H1 (cell line): ENCODE measurements around the gene WIPI1. TPM values are rescaled to one million over a fixed set of nuclear protein-coding genes. Genes with fewer than 3 reads are reported as not detected.

Source experiments
- CTCF ChIA-PET: fragments of 300-600 bp; sonication (Branson Sonifier 250); formaldehyde crosslinking; loops from one replicate; lab custom pipeline; 2021; ENCODE audit not compliant: partially characterized antibody; lab: Charles Lee
- POLR2A ChIA-PET: fragments of 300-600 bp; sonication (Branson Sonifier 250); formaldehyde crosslinking; loops from one replicate; lab custom pipeline; 2021; ENCODE audit warnings: inconsistent platforms; ENCODE audit not compliant: partially characterized antibody; lab: Charles Lee
- DNase-seq, 2 experiments: peaks; one replicate each; pipeline versions ENCODE4 v3.0.0 to v3.0.0-alpha.2; 2010 to 2022; ENCODE audit warnings: low spot score in 2 of 2, low read depth in 1 of 2, mixed read lengths in 1 of 2
- FAIRE-seq: peaks from 2 replicates; lab custom pipeline; 2011; peaks lifted over from hg19 to GRCh38; lab: Jason Lieb, UNC
- H2AFZ ChIP-seq: 2 replicates; pipeline ENCODE4 v1.8.1; 2012; ENCODE audit warnings: low read length, inconsistent platforms
- H2AK5ac ChIP-seq: 2 replicates; pipeline ENCODE4 v1.6.1; 2013; ENCODE audit warnings: low read depth, low read length
- H2BK120ac ChIP-seq: replicated peaks from 2 replicates; pipeline ENCODE3; 2013; ENCODE audit warnings: low read depth, low read length, inconsistent platforms
- H2BK12ac ChIP-seq: 2 replicates; pipeline ENCODE4 v1.6.1; 2013; ENCODE audit warnings: low read depth, low read length
- H2BK15ac ChIP-seq: 2 replicates; pipeline ENCODE4 v1.6.1; 2013; ENCODE audit warnings: low read length
- H2BK20ac ChIP-seq: 2 replicates; pipeline ENCODE4 v1.6.1; 2013; ENCODE audit warnings: low read length
- H2BK5ac ChIP-seq: 2 replicates; pipeline ENCODE4 v1.6.1; 2013; ENCODE audit warnings: low read depth, low read length
- H3K14ac ChIP-seq: 2 replicates; pipeline ENCODE4 v1.6.1; 2013; ENCODE audit warnings: inconsistent platforms; ENCODE audit not compliant: insufficient read length
- H3K18ac ChIP-seq: 2 replicates; pipeline ENCODE4 v1.6.1; 2013; ENCODE audit warnings: low read length; ENCODE audit errors: extremely low read depth
- H3K23ac ChIP-seq: 2 replicates; pipeline ENCODE4 v1.6.1; 2013; ENCODE audit warnings: inconsistent platforms; ENCODE audit not compliant: insufficient read length
- H3K23me2 ChIP-seq: 2 replicates; pipeline ENCODE4 v1.6.1; 2013; ENCODE audit warnings: low read depth, low read length
- H3K27ac ChIP-seq: 2 replicates; pipeline ENCODE4 v1.6.1; 2011; ENCODE audit warnings: low read depth, low read length, inconsistent platforms
- H3K27me3 ChIP-seq, 4 experiments: replicated peaks in 1 of 4; 1 replicate in 1 of 4; 2 replicates in 3 of 4; pipeline versions ENCODE4 v1.6.1 to v1.8.1; 2011 to 2013; ENCODE audit warnings: low read length in 3 of 4, mild to moderate bottlenecking in 3 of 4, inconsistent platforms in 2 of 4, mixed read lengths in 2 of 4, moderate library complexity in 1 of 4; ENCODE audit not compliant: control insufficient read depth in 3 of 4, insufficient read depth in 3 of 4; ENCODE audit errors: extremely low read depth in 1 of 4
- H3K36me3 ChIP-seq, 4 experiments: 2 replicates each; pipeline versions ENCODE4 v1.6.1 to v1.8.1; 2011 to 2013; ENCODE audit warnings: mild to moderate bottlenecking in 4 of 4, low read length in 3 of 4, moderate library complexity in 2 of 4, control low read depth in 1 of 4, inconsistent platforms in 1 of 4; ENCODE audit not compliant: insufficient read depth in 4 of 4, control insufficient read depth in 2 of 4
- H3K4ac ChIP-seq: replicated peaks from 2 replicates; pipeline ENCODE3; 2013; ENCODE audit warnings: low read length, low read depth, mixed read lengths, inconsistent platforms; ENCODE audit not compliant: insufficient read length
- H3K4me1 ChIP-seq, 4 experiments: replicated peaks in 1 of 4; 1 replicate in 1 of 4; 2 replicates in 3 of 4; pipeline versions ENCODE4 v1.6.1 to v1.8.1; 2011 to 2013; ENCODE audit warnings: low read length in 3 of 4, inconsistent platforms in 2 of 4, mixed read lengths in 1 of 4; ENCODE audit not compliant: insufficient read depth in 4 of 4, control insufficient read depth in 3 of 4
- H3K4me2 ChIP-seq, 2 experiments: 2 replicates each; pipeline versions ENCODE4 v1.6.1 to v1.8.1; 2011 to 2013; ENCODE audit warnings: low read depth in 2 of 2, low read length in 2 of 2, control low read depth in 1 of 2, inconsistent platforms in 1 of 2, mild to moderate bottlenecking in 1 of 2; ENCODE audit not compliant: insufficient read depth in 1 of 2
- H3K4me3 ChIP-seq, 4 experiments: fragments of 200-600, 300-600 bp in 1 of 4; sonication (generic), shearing (Covaris generic), sonication (Bioruptor Twin) in 1 of 4; 2 replicates each; pipeline versions ENCODE4 v1.5.1 to v1.8.1; 2011 to 2016; ENCODE audit warnings: low read length in 4 of 4, low read depth in 3 of 4, control low read depth in 2 of 4, inconsistent platforms in 2 of 4, mild to moderate bottlenecking in 2 of 4, mixed read lengths in 1 of 4, moderate library complexity in 1 of 4; ENCODE audit not compliant: insufficient read depth in 2 of 4; ENCODE audit errors: extremely low read depth in 1 of 4
- H3K56ac ChIP-seq: replicated peaks from 2 replicates; pipeline ENCODE3; 2013; ENCODE audit warnings: low read depth, mild to moderate bottlenecking, mixed read lengths, low read length, inconsistent platforms; ENCODE audit not compliant: insufficient read length
- H3K79me1 ChIP-seq: 2 replicates; pipeline ENCODE4 v1.6.1; 2013; ENCODE audit warnings: low read depth, low read length, control low read depth
- H3K79me2 ChIP-seq, 2 experiments: 2 replicates each; pipeline versions ENCODE4 v1.6.1 to v1.8.1; 2012 to 2013; ENCODE audit warnings: low read length in 2 of 2, mild to moderate bottlenecking in 2 of 2, inconsistent platforms in 1 of 2; ENCODE audit not compliant: insufficient read depth in 2 of 2, control insufficient read depth in 1 of 2
- H3K9ac ChIP-seq, 4 experiments: replicated peaks in 1 of 4; 1 replicate in 1 of 4; 2 replicates in 3 of 4; pipeline versions ENCODE4 v1.6.1 to v1.8.1; 2011 to 2013; ENCODE audit warnings: low read depth in 3 of 4, low read length in 3 of 4, control low read depth in 2 of 4, mild to moderate bottlenecking in 2 of 4, moderate library complexity in 2 of 4, inconsistent platforms in 1 of 4; ENCODE audit errors: extremely low read depth in 1 of 4
- H3K9me3 ChIP-seq, 2 experiments: 2 replicates each; pipeline versions ENCODE4 v1.6.1 to v1.8.1; 2012 to 2013; ENCODE audit warnings: mild to moderate bottlenecking in 2 of 2, moderate library complexity in 2 of 2, control low read depth in 1 of 2, inconsistent platforms in 1 of 2, low read depth in 1 of 2, low read length in 1 of 2, mixed read lengths in 1 of 2; ENCODE audit not compliant: insufficient read depth in 2 of 2
- H4K20me1 ChIP-seq, 2 experiments: replicated peaks in 1 of 2; 2 replicates each; pipeline versions ENCODE3 to v1.8.1; 2011 to 2013; ENCODE audit warnings: inconsistent platforms in 2 of 2, low read length in 2 of 2, mild to moderate bottlenecking in 1 of 2; ENCODE audit not compliant: insufficient read depth in 2 of 2, control insufficient read depth in 1 of 2
- H4K5ac ChIP-seq: 2 replicates; pipeline ENCODE4 v1.6.1; 2013; ENCODE audit warnings: low read length, low read depth, mixed read lengths, inconsistent platforms; ENCODE audit not compliant: insufficient read length
- H4K8ac ChIP-seq: 2 replicates; pipeline ENCODE4 v1.8.0; 2013; ENCODE audit warnings: mild to moderate bottlenecking, moderate library complexity, low read length, inconsistent platforms; ENCODE audit not compliant: insufficient read depth; ENCODE audit errors: extremely low read depth
- H4K91ac ChIP-seq: replicated peaks from 2 replicates; pipeline ENCODE3; 2013; ENCODE audit warnings: low read length, mixed read lengths, inconsistent platforms; ENCODE audit not compliant: insufficient read length
- HDAC2 ChIP-seq, 2 experiments: fragments of 300-600 bp in 1 of 2; sonication (generic) in 1 of 2; IDR thresholded peaks; 2 replicates each; pipeline ENCODE4 v1.6.1; 2011 to 2012; ENCODE audit warnings: low read depth in 2 of 2, low read length in 2 of 2, mild to moderate bottlenecking in 2 of 2, moderate library complexity in 2 of 2, borderline replicate concordance in 1 of 2, inconsistent platforms in 1 of 2
- MAFK ChIP-seq: IDR thresholded peaks from 2 replicates; pipeline ENCODE4 v1.6.1; 2012; ENCODE audit warnings: low read depth, mild to moderate bottlenecking, improper control_type of control experiment, low read length
- WGBS, 2 experiments: shearing (Covaris generic) in 1 of 2; methylation state at CpG; one replicate each; pipeline versions ENCODE4 v1.1.6 to v1.1.7; 2013 to 2015; ENCODE audit warnings: low lambda C conversion rate in 2 of 2, mixed read lengths in 2 of 2, inconsistent platforms in 1 of 2, low coverage in 1 of 2, missing lambda C conversion rate in 1 of 2; ENCODE audit not compliant: insufficient replicate concordance in 2 of 2, insufficient coverage in 1 of 2, insufficient read length in 1 of 2; ENCODE audit errors: extremely low coverage in 1 of 2, missing lambda C conversion rate in 1 of 2; 5-methylcytosine and 5-hydroxymethylcytosine counted together
- polyA plus RNA-seq, 7 experiments: library from polyadenylated mRNA; depleted of rRNA in 3 of 7; stranded (reverse) in 5 of 7; unstranded in 2 of 7; fragments of >200 nt in 5 of 7; fragments of 200-250 nt in 2 of 7; gene quantifications; 1 replicate in 5 of 7; 2 replicates in 1 of 7; 4 replicates in 1 of 7; pipeline versions ENCODE4 v1.2.1 to v1.2.3, GENCODE V29; 2011 to 2013; ENCODE audit warnings: missing spikeins in 2 of 7, mixed read lengths in 2 of 7
- total RNA-seq: library from RNA; stranded (reverse); fragmentation: NEBNext Ultra II Directional; extraction: Animal tissue kit (Norgen Biotek cat#: 25700); gene quantifications from 2 replicates; pipeline ENCODE4 v1.2.1, GENCODE V29; 2021

The WIPI1 gene
- total and polyA plus RNA-seq, 2 of the 8 experiments (the other 6 are each of a cell fraction or from before 2014, with no cell fraction given) = 16.6 to 17.4 TPM

- Histone ChIP-seq H3K79me1 (no peaks in the 10 kb centered on the region), H2AK5ac (no peak overlapping the region), H3K56ac (no peak overlapping the region), H3K27me3 (no peaks in the 10 kb centered on the region), H3K4ac (no peak overlapping the region), H2BK20ac (no peak overlapping the region), H4K91ac (no peak overlapping the region), H3K9ac (no peak overlapping the region), H3K4me2 (no peak overlapping the region), H3K23ac (no peak overlapping the region), H4K5ac (no peak overlapping the region), H2AFZ (no peak overlapping the region), H3K4me3 (no peak overlapping the region), H2BK120ac (no peak overlapping the region), H2BK5ac (no peak overlapping the region), H4K8ac (no peak overlapping the region), H3K9me3 (no peaks in the 10 kb centered on the region; a peak in 1 of 4 replicates), H2BK12ac (no peak overlapping the region), H2BK15ac (no peak overlapping the region)
- no peak for FAIRE-seq
- ChIA-PET POLR2A (no interaction called here), CTCF (interaction anchor here (1.2 to 1.8 kb wide), 3 partner anchors 16 to 221 kb away, joined by 3 to 5 read pairs (median 3); no protein-coding TSS in a partner anchor)
- TF ChIP-seq HDAC2 (IDR thresholded peaks at IDR 0.05; ENCODE audit: borderline replicate concordance in 1 of 2, low read depth in 2 of 2, low read length in 2 of 2) (no peak), MAFK (no peak)
- TF ChIP-seq, all 59 proteins: peak for 0
- DNase-seq = no peak
- Histone ChIP-seq H3K14ac (no peak overlapping the region), H3K79me2 (no peaks in the 10 kb centered on the region), H3K36me3 (no peaks in the 10 kb centered on the region; a peak in 1 of 8 replicates), H3K27ac (no peak overlapping the region), H4K20me1 (no peaks in the 10 kb centered on the region), H3K18ac (no peak overlapping the region), H3K4me1 (peaks cover 0 to 6% (median 3%) of the 10 kb centered on the region in 4 experiments; a peak in 5 of 7 replicates), H3K23me2 (no peaks in the 10 kb centered on the region)
- WGBS, 2 experiments = 83% methylated on average over 9 of the region's 9 CpGs; no CpG with 5 or more reads in 1 of the 2 experiments
Observed at GRCh38 chr17:68421486-68421885, 35.8 kb downstream of the WIPI1 start.
